Neuronal stem cell (in vitro differentiated cells): Measurements from ENCODE around the gene XYLT1.

Experiments
- DNase-seq: peaks from one replicate; pipeline ENCODE4 v3.0.0-alpha.2; 2013; ENCODE audit warnings: low spot score
- H2AFZ ChIP-seq: one replicate; pipeline ENCODE4 v1.6.1; 2013; ENCODE audit warnings: mild to moderate bottlenecking, low read length, inconsistent platforms
- H2AK5ac ChIP-seq: 2 replicates; pipeline ENCODE4 v1.6.1; 2013; ENCODE audit warnings: low read depth, mild to moderate bottlenecking, inconsistent platforms, low read length, moderate library complexity, mixed read lengths
- H2BK120ac ChIP-seq: 2 replicates; pipeline ENCODE4 v1.6.1; 2013; ENCODE audit warnings: low read depth, mild to moderate bottlenecking, inconsistent platforms, low read length, moderate library complexity, mixed read lengths
- H2BK12ac ChIP-seq: one replicate; pipeline ENCODE4 v1.6.1; 2013; ENCODE audit warnings: low read length, inconsistent platforms
- H2BK15ac ChIP-seq: 2 replicates; pipeline ENCODE4 v1.6.1; 2013; ENCODE audit warnings: mild to moderate bottlenecking, low read length, inconsistent platforms, mixed read lengths
- H2BK5ac ChIP-seq: one replicate; pipeline ENCODE4 v1.6.1; 2013; ENCODE audit warnings: inconsistent platforms, mild to moderate bottlenecking, low read length, moderate library complexity
- H3K14ac ChIP-seq: one replicate; pipeline ENCODE4 v1.6.1; 2013; ENCODE audit warnings: low read length, inconsistent platforms
- H3K18ac ChIP-seq: 2 replicates; pipeline ENCODE4 v1.6.1; 2013; ENCODE audit warnings: low read length, inconsistent platforms
- H3K23ac ChIP-seq: 2 replicates; pipeline ENCODE4 v1.6.1; 2013; ENCODE audit warnings: low read depth, mild to moderate bottlenecking, mixed read lengths, low read length, inconsistent platforms; ENCODE audit not compliant: poor library complexity
- H3K27ac ChIP-seq: replicated peaks from 3 replicates; pipeline ENCODE4 v1.5.1; 2013; ENCODE audit warnings: low read length, inconsistent platforms
- H3K27me3 ChIP-seq, 3 experiments: 2 replicates each; pipeline ENCODE4 v1.6.1; 2013; ENCODE audit warnings: low read length in 3 of 3, mild to moderate bottlenecking in 2 of 3, inconsistent platforms in 1 of 3, low read depth in 1 of 3, mixed read lengths in 1 of 3, moderate library complexity in 1 of 3; ENCODE audit not compliant: control insufficient read depth in 3 of 3, insufficient read depth in 3 of 3
- H3K36me3 ChIP-seq, 2 donors: replicated peaks in 1 of 2; 2 replicates each; pipeline ENCODE4 v1.6.1; 2013; ENCODE audit warnings: low read length in 2 of 2; ENCODE audit not compliant: control insufficient read depth in 2 of 2, insufficient read depth in 2 of 2
- H3K4ac ChIP-seq: 2 replicates; pipeline ENCODE4 v1.6.1; 2013; ENCODE audit warnings: inconsistent platforms, mild to moderate bottlenecking, low read length, moderate library complexity
- H3K4me1 ChIP-seq, 2 donors: 1 replicate in 1 of 2; 2 replicates in 1 of 2; pipeline ENCODE4 v1.6.1; 2013; ENCODE audit warnings: low read length in 2 of 2, low read depth in 1 of 2; ENCODE audit not compliant: control insufficient read depth in 2 of 2, insufficient read depth in 1 of 2
- H3K4me2 ChIP-seq: one replicate; pipeline ENCODE4 v1.6.1; 2013; ENCODE audit warnings: mild to moderate bottlenecking, low read length, inconsistent platforms; ENCODE audit not compliant: insufficient read depth, poor library complexity, severe bottlenecking
- H3K4me3 ChIP-seq, 2 donors: 2 replicates each; pipeline ENCODE4 v1.5.1; 2013; ENCODE audit warnings: low read length in 2 of 2, mild to moderate bottlenecking in 2 of 2, inconsistent platforms in 1 of 2, moderate library complexity in 1 of 2
- H3K79me1 ChIP-seq: one replicate; pipeline ENCODE4 v1.6.1; 2013; ENCODE audit warnings: low read depth, mild to moderate bottlenecking, inconsistent platforms, low read length, moderate library complexity
- H3K9ac ChIP-seq: one replicate; pipeline ENCODE4 v1.6.1; 2013; ENCODE audit warnings: mild to moderate bottlenecking, low read depth, low read length, inconsistent platforms; ENCODE audit not compliant: poor library complexity
- H3K9me3 ChIP-seq, 2 donors: replicated peaks in 1 of 2; 2 replicates each; pipeline versions ENCODE3 to v1.6.1; 2013; ENCODE audit warnings: low read length in 2 of 2, mild to moderate bottlenecking in 2 of 2, inconsistent platforms in 1 of 2, low read depth in 1 of 2, mixed read lengths in 1 of 2, moderate library complexity in 1 of 2; ENCODE audit not compliant: control insufficient read depth in 2 of 2, insufficient read depth in 1 of 2
- H4K8ac ChIP-seq: one replicate; pipeline ENCODE4 v1.6.1; 2013; ENCODE audit warnings: low read depth, mild to moderate bottlenecking, inconsistent platforms, low read length, moderate library complexity
- H4K91ac ChIP-seq: one replicate; pipeline ENCODE4 v1.6.1; 2013; ENCODE audit warnings: low read length, low read depth, mild to moderate bottlenecking, inconsistent platforms; ENCODE audit not compliant: poor library complexity
- WGBS, 2 donors: extraction: QIAGEN DNeasy Blood & Tissue Kit; methylation state at CpG; one replicate each; pipeline ENCODE4 v1.1.7; 2013; ENCODE audit warnings: missing lambda C conversion rate in 2 of 2, mixed read lengths in 1 of 2; ENCODE audit not compliant: insufficient read length in 2 of 2, insufficient replicate concordance in 1 of 2; ENCODE audit errors: extremely low coverage in 2 of 2; 5-methylcytosine and 5-hydroxymethylcytosine counted together

The XYLT1 gene

DNA sequence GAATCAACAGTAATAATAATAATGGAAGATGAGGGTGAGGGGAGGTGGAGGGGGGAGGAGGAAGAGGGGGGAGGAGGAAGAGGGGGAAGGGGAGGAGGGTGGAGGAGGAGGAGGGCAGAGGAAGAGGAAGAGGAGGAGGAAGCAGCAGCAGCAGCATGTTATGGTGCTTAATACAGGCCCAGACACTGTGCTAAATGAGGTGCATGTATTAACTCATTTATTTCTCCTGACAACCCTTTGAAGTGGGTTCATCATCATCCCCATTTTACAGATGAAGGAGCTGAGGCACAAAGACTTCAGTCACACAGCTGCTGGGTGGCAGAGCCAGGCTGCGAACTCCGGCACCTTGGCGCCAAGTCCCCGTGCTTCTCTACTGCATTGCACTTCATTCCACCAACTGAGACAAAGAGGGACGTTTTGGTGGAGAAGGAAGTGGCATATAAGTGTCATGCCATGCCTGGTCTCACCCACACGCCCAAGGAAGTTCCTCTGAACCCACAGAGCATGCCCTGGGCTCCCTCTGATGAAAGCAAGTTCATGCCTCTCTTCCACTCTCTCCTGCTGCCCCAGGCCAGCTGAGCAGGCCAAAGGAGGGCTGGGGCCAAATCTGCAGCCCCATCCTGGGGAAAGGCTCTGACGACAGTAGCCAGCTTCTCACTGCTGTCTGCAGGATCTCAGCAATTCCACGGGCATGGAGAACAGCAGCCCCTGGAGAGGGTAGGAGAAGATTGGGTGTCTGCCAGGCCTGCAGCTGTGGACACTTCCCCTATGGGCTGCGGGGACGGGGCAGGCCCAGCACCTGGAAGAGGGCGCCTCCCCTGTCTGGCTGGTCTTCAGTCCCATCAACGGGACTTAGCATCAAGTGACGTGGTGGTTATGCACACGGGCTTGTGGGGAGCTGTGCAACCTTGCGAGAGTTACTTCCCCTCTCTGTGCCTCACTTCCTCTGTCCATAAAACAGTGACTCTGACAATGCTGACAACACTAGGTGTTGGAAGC, 21.8 kb downstream of the XYLT1 start:
- H3K27ac ChIP-seq, result no peak overlapping the region

GRCh38 chr16:17447101-17447569, 23.6 kb downstream of the XYLT1 start:
- peaks cover 0 to 6% of the 10 kb centered on the region in 2 donors for H3K4me1 ChIP-seq
- no peaks in the 10 kb centered on the region for H3K36me3 ChIP-seq
- H2AK5ac ChIP-seq, result no peak overlapping the region
- no peak overlapping the region for H2BK12ac ChIP-seq
- no peaks in the 10 kb centered on the region for H3K9me3 ChIP-seq
- no peak overlapping the region for H3K4me2 ChIP-seq
- no peak overlapping the region for H2BK5ac ChIP-seq
- H3K18ac ChIP-seq, result no peak overlapping the region
- no peak overlapping the region for H2BK120ac ChIP-seq
- H2BK15ac ChIP-seq, result no peak overlapping the region
- H3K27me3 ChIP-seq, result no peaks in the 10 kb centered on the region
- H3K4me3 ChIP-seq, result no peak overlapping the region
- DNase-seq, result no peak
- H3K4ac ChIP-seq, result no peak overlapping the region
- no peak overlapping the region for H4K91ac ChIP-seq
- no peak overlapping the region for H3K9ac ChIP-seq
- no peak overlapping the region for H3K23ac ChIP-seq
- no peak overlapping the region for H3K14ac ChIP-seq
- H3K27ac ChIP-seq, result no peak overlapping the region
- H2AFZ ChIP-seq, result no peak overlapping the region
- peaks cover 6% of the 10 kb centered on the region for H3K79me1 ChIP-seq
- H4K8ac ChIP-seq, result no peak overlapping the region
- no CpG with 5 or more reads among the region's 5 CpGs for WGBS, 2 donors

More for the DNA sequence above, 21.8 kb downstream of the XYLT1 start:
- Histone ChIP-seq H3K27me3 (no peaks in the 10 kb centered on the region), H3K14ac (no peak overlapping the region), H3K36me3 (no peaks in the 10 kb centered on the region), H3K4me2 (no peak overlapping the region), H4K8ac (no peak overlapping the region), H3K4me3 (no peak overlapping the region), H3K23ac (peak overlapping the region; percentile 67), H2BK120ac (no peak overlapping the region), H2BK15ac (no peak overlapping the region), H3K18ac (peak overlapping the region; percentile 86), H3K4me1 (peaks cover 6 to 7% of the 10 kb centered on the region in 2 donors), H2BK5ac (peak overlapping the region; percentile 40), H2AFZ (no peak overlapping the region), H3K79me1 (peaks cover 6% of the 10 kb centered on the region), H3K9ac (peak overlapping the region; percentile 60), H3K4ac (no peak overlapping the region), H4K91ac (no peak overlapping the region), H2AK5ac (no peak overlapping the region), H2BK12ac (no peak overlapping the region), H3K9me3 (no peaks in the 10 kb centered on the region)
- no peak for DNase-seq
- WGBS, 2 donors, result no CpG with 5 or more reads among the region's 15 CpGs

GRCh38 chr16:17446661-17447060, 24.1 kb downstream of the XYLT1 start:
- Histone ChIP-seq H3K36me3 (no peaks in the 10 kb centered on the region), H2AK5ac (no peak overlapping the region), H2BK15ac (no peak overlapping the region), H2AFZ (no peak overlapping the region), H2BK120ac (no peak overlapping the region), H3K4ac (no peak overlapping the region), H3K9me3 (no peaks in the 10 kb centered on the region), H3K27me3 (no peaks in the 10 kb centered on the region), H2BK12ac (no peak overlapping the region), H4K91ac (no peak overlapping the region), H3K23ac (no peak overlapping the region), H4K8ac (no peak overlapping the region), H3K4me1 (peaks cover 0 to 6% of the 10 kb centered on the region in 2 donors), H2BK5ac (no peak overlapping the region), H3K4me3 (no peak overlapping the region), H3K27ac (no peak overlapping the region), H3K9ac (no peak overlapping the region), H3K4me2 (no peak overlapping the region), H3K79me1 (peaks cover 6% of the 10 kb centered on the region), H3K18ac (no peak overlapping the region), H3K14ac (no peak overlapping the region)
- no peak for DNase-seq
- no CpG with 5 or more reads among the region's 10 CpGs for WGBS, 2 donors

DNA sequence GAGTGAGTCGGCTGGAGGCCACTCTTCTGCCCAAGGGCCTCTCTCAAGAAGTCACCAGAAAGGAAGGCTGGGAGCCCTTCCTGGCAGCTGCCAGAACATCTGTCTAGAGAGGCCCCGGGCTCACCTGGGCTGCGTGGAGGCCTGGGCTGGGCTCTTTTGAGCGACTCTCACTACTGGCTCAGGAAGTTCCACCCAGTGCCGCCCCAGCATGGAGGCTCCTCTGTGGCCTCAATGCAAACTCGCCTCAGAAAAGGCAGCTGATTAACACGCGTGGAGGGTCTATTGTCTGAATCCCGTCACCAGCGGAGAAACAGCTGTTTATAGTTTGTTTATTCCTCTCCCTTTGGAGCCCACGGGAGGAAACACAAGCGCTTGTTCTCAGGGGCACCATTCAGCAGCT, 25.3 kb downstream of the XYLT1 start:
- no peak overlapping the region for H4K8ac ChIP-seq
- no peak overlapping the region for H3K9ac ChIP-seq
- no peaks in the 10 kb centered on the region for H3K36me3 ChIP-seq
- DNase-seq, result no peak
- peaks cover 0 to 6% of the 10 kb centered on the region in 2 donors for H3K4me1 ChIP-seq
- no peak overlapping the region for H3K23ac ChIP-seq
- no peak overlapping the region for H3K27ac ChIP-seq
- no peak overlapping the region for H3K4me3 ChIP-seq
- H3K14ac ChIP-seq, result no peak overlapping the region
- H3K4me2 ChIP-seq, result no peak overlapping the region
- H3K4ac ChIP-seq, result no peak overlapping the region
- H2BK15ac ChIP-seq, result no peak overlapping the region
- no peak overlapping the region for H2BK5ac ChIP-seq
- no peak overlapping the region for H2AFZ ChIP-seq
- H3K27me3 ChIP-seq, result no peaks in the 10 kb centered on the region
- no peak overlapping the region for H2AK5ac ChIP-seq
- H2BK120ac ChIP-seq, result no peak overlapping the region
- no peak overlapping the region for H2BK12ac ChIP-seq
- no peak overlapping the region for H4K91ac ChIP-seq
- no peaks in the 10 kb centered on the region for H3K9me3 ChIP-seq
- no peak overlapping the region for H3K18ac ChIP-seq
- WGBS, 2 donors, result no CpG with 5 or more reads among the region's 12 CpGs
- peaks cover 6% of the 10 kb centered on the region for H3K79me1 ChIP-seq
